Sigmoid colon (tissue), 3 donors: ENCODE measurements around the gene ETV5.

Source experiments
- POLR2A ChIP-seq, 2 donors: fragments of 450-650 bp; IDR thresholded peaks; one replicate each; pipeline ENCODE4 v1.6.1; 2016; ENCODE audit warnings: antibody characterized with exemption in 2 of 2, mild to moderate bottlenecking in 2 of 2, moderate library complexity in 2 of 2
- TF ChIP-seq, protein P1 (sequence below), 4 experiments: fragments of 450-650 bp in 3 of 4; fragments of 200-600 bp in 1 of 4; IDR thresholded peaks; one replicate each; pipeline ENCODE4 v1.5.1; 2016 to 2019; ENCODE audit warnings: antibody characterized with exemption in 4 of 4, mild to moderate bottlenecking in 3 of 4, moderate library complexity in 2 of 4

GRCh38 chr3:186117521-186118134 lies 8.7 kb upstream of the ETV5 start:
- no peak for TF ChIP-seq POLR2A (IDR thresholded peaks at IDR 0.05)
- TF ChIP-seq, protein P1, sequence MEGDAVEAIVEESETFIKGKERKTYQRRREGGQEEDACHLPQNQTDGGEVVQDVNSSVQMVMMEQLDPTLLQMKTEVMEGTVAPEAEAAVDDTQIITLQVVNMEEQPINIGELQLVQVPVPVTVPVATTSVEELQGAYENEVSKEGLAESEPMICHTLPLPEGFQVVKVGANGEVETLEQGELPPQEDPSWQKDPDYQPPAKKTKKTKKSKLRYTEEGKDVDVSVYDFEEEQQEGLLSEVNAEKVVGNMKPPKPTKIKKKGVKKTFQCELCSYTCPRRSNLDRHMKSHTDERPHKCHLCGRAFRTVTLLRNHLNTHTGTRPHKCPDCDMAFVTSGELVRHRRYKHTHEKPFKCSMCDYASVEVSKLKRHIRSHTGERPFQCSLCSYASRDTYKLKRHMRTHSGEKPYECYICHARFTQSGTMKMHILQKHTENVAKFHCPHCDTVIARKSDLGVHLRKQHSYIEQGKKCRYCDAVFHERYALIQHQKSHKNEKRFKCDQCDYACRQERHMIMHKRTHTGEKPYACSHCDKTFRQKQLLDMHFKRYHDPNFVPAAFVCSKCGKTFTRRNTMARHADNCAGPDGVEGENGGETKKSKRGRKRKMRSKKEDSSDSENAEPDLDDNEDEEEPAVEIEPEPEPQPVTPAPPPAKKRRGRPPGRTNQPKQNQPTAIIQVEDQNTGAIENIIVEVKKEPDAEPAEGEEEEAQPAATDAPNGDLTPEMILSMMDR (IDR thresholded peaks at IDR 0.05), result no peak
